ENCODE results near the gene JTB. TPM values are rescaled to one million over a fixed set of nuclear protein-coding genes. Genes with fewer than 3 reads are reported as not detected.

The JTB gene
- total RNA-seq, 2 experiments from 2014 or later: 124 to 178 TPM

DNA sequence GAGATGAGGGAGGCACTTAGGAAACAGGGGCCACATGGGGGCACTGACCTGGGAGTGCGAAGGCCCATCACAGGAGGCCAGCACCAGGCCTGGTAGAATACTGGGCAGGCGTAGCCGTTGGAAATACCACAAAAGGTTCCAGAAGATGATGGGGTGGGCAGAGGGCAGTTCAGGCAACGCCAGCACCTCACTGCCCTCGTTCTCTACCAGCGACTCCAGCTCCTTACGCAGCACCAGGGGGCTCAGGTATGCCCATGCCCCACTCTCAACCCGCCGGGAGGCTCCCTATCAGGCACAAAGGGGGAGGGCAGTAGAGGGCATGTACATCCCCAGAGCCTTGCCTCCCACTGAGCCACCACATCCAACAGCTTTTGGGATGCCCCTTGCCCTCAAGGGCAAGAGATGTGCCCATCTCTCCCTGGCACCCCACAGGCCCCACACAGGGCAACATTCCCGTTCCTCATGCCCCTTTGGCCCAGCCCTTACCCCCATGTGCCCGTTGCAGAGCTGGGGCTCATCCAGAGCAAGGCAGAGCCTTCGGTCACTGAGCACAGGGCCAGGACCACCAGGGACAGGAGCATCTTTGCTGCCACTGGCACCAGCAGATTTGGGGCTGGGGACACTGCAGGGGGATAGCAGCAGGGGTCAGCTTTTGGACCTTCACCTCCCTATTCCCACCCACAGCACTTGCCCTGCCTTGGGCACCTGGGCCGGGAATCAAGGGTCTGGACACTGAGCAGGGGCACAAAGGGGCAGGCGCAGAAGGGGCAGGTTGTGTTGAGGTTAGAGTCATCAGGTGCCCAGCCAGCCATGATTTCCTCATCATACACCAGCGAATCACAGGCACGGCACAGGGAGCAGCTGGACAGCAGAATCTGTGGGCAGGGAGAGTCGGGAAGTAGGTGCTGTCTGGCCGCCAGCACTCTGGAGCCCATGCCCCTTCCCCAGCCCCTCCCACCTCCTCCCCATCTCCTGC lies 45.0 kb downstream of the JTB start:
- no peak for TF ChIP-seq EZH2phosphoT487 (IDR thresholded peaks at IDR 0.05; ENCODE audit: borderline replicate concordance, low read depth, low read length)
- TF ChIP-seq, protein P1, sequence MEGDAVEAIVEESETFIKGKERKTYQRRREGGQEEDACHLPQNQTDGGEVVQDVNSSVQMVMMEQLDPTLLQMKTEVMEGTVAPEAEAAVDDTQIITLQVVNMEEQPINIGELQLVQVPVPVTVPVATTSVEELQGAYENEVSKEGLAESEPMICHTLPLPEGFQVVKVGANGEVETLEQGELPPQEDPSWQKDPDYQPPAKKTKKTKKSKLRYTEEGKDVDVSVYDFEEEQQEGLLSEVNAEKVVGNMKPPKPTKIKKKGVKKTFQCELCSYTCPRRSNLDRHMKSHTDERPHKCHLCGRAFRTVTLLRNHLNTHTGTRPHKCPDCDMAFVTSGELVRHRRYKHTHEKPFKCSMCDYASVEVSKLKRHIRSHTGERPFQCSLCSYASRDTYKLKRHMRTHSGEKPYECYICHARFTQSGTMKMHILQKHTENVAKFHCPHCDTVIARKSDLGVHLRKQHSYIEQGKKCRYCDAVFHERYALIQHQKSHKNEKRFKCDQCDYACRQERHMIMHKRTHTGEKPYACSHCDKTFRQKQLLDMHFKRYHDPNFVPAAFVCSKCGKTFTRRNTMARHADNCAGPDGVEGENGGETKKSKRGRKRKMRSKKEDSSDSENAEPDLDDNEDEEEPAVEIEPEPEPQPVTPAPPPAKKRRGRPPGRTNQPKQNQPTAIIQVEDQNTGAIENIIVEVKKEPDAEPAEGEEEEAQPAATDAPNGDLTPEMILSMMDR (conservative IDR thresholded peaks at IDR 0.05; ENCODE audit: low read length): no peak
- no TSS peak for BruUV-seq (replicated peaks)
- no peak for DNase-seq (ENCODE audit: low spot score)

DNA sequence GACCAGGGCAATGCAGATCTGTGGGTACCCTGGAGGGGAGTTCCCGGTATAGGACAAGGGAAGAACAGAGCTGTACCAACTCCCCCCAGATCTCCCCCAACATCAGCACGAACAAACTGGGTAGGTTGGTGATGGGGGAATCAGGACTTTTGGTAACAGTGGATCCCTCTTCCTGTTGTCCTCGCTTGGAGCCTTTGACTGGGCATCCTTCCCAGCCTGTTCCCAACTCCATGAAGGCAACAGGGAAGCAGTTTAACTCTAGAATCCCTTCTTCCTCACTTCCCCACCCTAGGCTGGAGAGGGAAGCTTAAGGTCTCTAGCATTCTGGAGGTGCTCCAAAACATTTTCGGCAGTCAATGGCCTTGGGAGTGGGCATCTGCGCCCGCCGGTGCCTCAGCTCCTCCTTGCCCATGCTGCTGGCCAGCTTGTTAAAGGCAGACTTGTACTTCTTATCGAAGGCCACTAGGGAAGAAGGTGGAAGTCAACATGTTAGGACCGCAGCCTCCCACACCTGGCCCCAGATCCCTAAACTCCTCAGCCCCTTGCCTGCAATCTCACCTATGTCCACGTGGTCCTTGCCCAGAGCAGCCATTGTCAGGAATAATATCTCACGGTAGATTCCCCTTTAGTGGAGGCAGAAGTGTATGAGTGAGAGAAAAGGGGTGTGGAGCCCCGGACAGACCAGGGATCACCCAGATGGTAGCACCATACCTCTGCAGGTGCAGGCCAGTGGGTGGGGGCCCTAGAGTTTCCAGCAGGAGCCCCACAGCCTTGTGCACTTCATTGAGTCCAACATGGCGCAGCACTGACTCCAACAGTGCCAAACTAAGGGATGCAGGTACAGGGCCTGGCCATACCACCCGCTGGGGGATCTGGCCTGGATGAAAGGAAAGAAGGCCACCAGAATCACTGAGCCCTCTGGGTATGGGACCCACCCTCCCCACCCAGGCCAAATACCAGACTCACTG lies 47.2 kb downstream of the JTB start:
- DNase-seq (ENCODE audit: low spot score): no peak
- no peak overlapping the region for H3K4me3 ChIP-seq (ENCODE audit: low read depth, low read length, poor library complexity, severe bottlenecking)
- no peak overlapping the region for H3K27ac ChIP-seq (ENCODE audit: low read depth, low read length, poor library complexity, severe bottlenecking)
- CTCF ChIA-PET (ENCODE audit: unreplicated experiment): no interaction called here
- no peaks in the 10 kb centered on the region for H3K9me3 ChIP-seq (ENCODE audit: low read length)
- H3K36me3 ChIP-seq (ENCODE audit: insufficient read depth, low read length): peaks cover 57% of the 10 kb centered on the region
- no peak overlapping the region for H2AFZ ChIP-seq (ENCODE audit: low read length)
- no peaks in the 10 kb centered on the region for H3K4me1 ChIP-seq (ENCODE audit: insufficient read depth, low read length, poor library complexity, severe bottlenecking)
- H4K20me1 ChIP-seq (ENCODE audit: insufficient read depth, low read length): no peaks in the 10 kb centered on the region
- TF ChIP-seq, protein P1 (conservative IDR thresholded peaks at IDR 0.05; ENCODE audit: low read length): 0 out of 2 replicates have a peak, but pooled peaks have one; percentile 14
- TF ChIP-seq EZH2phosphoT487 (IDR thresholded peaks at IDR 0.05; ENCODE audit: borderline replicate concordance, low read depth, low read length): no peak
- no peak overlapping the region for H3K4me2 ChIP-seq (ENCODE audit: low read length)
- intact Hi-C loops (cut with micrococcal nuclease; ENCODE audit: unreplicated experiment): no loop called here
- POLR2A ChIA-PET: interaction anchor here (0.6 to 3.0 kb wide), 2 partner anchors 9 to 15 kb away, joined by 3 to 12 read pairs; no protein-coding TSS in a partner anchor
- BruUV-seq (replicated peaks): no TSS peak
- H3K79me2 ChIP-seq (ENCODE audit: insufficient read depth, low read depth, low read length): no peaks in the 10 kb centered on the region
- no peaks in the 10 kb centered on the region for H3K9me2 ChIP-seq (ENCODE audit: insufficient read depth, low read length)

More for the DNA sequence above, 45.0 kb downstream of the JTB start:
- ChIA-PET CTCF (ENCODE audit: unreplicated experiment) (no interaction called here), POLR2A (no interaction called here)
- H3K4me1 ChIP-seq (ENCODE audit: insufficient read depth, low read length, poor library complexity, severe bottlenecking): no peaks in the 10 kb centered on the region
- H3K79me2 ChIP-seq (ENCODE audit: insufficient read depth, low read depth, low read length): no peaks in the 10 kb centered on the region
- H3K4me3 ChIP-seq (ENCODE audit: low read depth, low read length, poor library complexity, severe bottlenecking): no peak overlapping the region
- no peaks in the 10 kb centered on the region for H3K9me2 ChIP-seq (ENCODE audit: insufficient read depth, low read length)
- H3K9me3 ChIP-seq (ENCODE audit: low read length): no peaks in the 10 kb centered on the region
- H2AFZ ChIP-seq (ENCODE audit: low read length): no peak overlapping the region
- no peak overlapping the region for H3K27ac ChIP-seq (ENCODE audit: low read depth, low read length, poor library complexity, severe bottlenecking)
- intact Hi-C loops (cut with micrococcal nuclease; ENCODE audit: unreplicated experiment): no loop called here
- H3K4me2 ChIP-seq (ENCODE audit: low read length): no peak overlapping the region
- no peaks in the 10 kb centered on the region for H4K20me1 ChIP-seq (ENCODE audit: insufficient read depth, low read length)
- peaks cover 79% of the 10 kb centered on the region for H3K36me3 ChIP-seq (ENCODE audit: insufficient read depth, low read length)

Data from OCI-LY7 (cell line).